AG04450 (cell line): ENCODE results near the gene KCNMA1. TPM values are rescaled to one million over a fixed set of nuclear protein-coding genes. Genes with fewer than 3 reads are reported as not detected.

Experiments
- CTCF ChIA-PET: fragments of 300-600, 350-600 bp; formaldehyde crosslinking; extraction: SDS; loops from one replicate; lab custom pipeline; 2022; ENCODE audit warnings: antibody characterized with exemption, inconsistent platforms; lab: Charles Lee
- POLR2A ChIA-PET: fragments of 350-600 bp; formaldehyde crosslinking; extraction: SDS; loops from one replicate; lab custom pipeline; 2021; ENCODE audit warnings: antibody characterized with exemption, inconsistent platforms; lab: Yijun Ruan, JAX
- DNase-seq: peaks from one replicate; pipeline ENCODE4 v3.0.0-alpha.2; 2011; ENCODE audit warnings: low read depth, low spot score
- H3K27ac ChIP-seq: one replicate; pipeline ENCODE4 v1.5.1; 2012; ENCODE audit warnings: low read depth, low read length, control low read depth
- H3K27me3 ChIP-seq: one replicate; pipeline ENCODE4 v1.6.0; 2012; ENCODE audit warnings: low read length; ENCODE audit not compliant: control insufficient read depth, insufficient read depth
- H3K4me3 ChIP-seq: 2 replicates; pipeline ENCODE4 v1.5.1; 2011; ENCODE audit warnings: mild to moderate bottlenecking, low read depth, low read length, control low read depth
- H3K9me3 ChIP-seq: 2 replicates; pipeline ENCODE4 v1.5.1; 2012; ENCODE audit warnings: low read length; ENCODE audit not compliant: control insufficient read depth, insufficient read depth
- CTCF ChIP-seq: IDR thresholded peaks from 2 replicates; pipeline ENCODE4 v1.5.1; 2011; ENCODE audit warnings: low read depth, low read length, control low read depth, inconsistent platforms
- polyA plus RNA-seq: library from polyadenylated mRNA; depleted of rRNA; stranded (reverse); fragments of >200 nt; gene quantifications from 2 replicates; pipeline ENCODE4 v1.2.3, GENCODE V29; 2011

The KCNMA1 gene
- polyA plus RNA-seq, 1 experiment, result 58.8 TPM

- Histone ChIP-seq H3K9me3 (no peaks in the 10 kb centered on the region), H3K27ac (no peak overlapping the region), H3K27me3 (no peaks in the 10 kb centered on the region), H3K4me3 (no peak overlapping the region)
- CTCF ChIA-PET, result interaction anchor here (1.0 to 2.0 kb wide), 3 partner anchors 14 to 240 kb away, joined by 4 to 9 read pairs (median 5); no protein-coding TSS in a partner anchor
- no peak for TF ChIP-seq CTCF
- POLR2A ChIA-PET, result no interaction called here
- no peak for DNase-seq
Measured at GRCh38 chr10:77188000-77188395, 449.6 kb downstream of the KCNMA1 start.

GRCh38 chr10:77187376-77187999, 450.1 kb downstream of the KCNMA1 start:
- no peak overlapping the region for H3K27ac ChIP-seq
- H3K4me3 ChIP-seq, result no peak overlapping the region
- ChIA-PET CTCF (interaction anchor here (0.7 to 2.0 kb wide), 4 partner anchors 14 to 532 kb away, joined by 3 to 9 read pairs (median 4); no protein-coding TSS in a partner anchor), POLR2A (no interaction called here)
- TF ChIP-seq CTCF, result no peak
- no peaks in the 10 kb centered on the region for H3K27me3 ChIP-seq
- DNase-seq, result no peak
- no peaks in the 10 kb centered on the region for H3K9me3 ChIP-seq

GRCh38 chr10:77186936-77187335, 450.7 kb downstream of the KCNMA1 start:
- ChIA-PET POLR2A (no interaction called here), CTCF (interaction anchor here (0.7 to 1.2 kb wide), 4 partner anchors 22 to 533 kb away, joined by 3 to 5 read pairs (median 4); no protein-coding TSS in a partner anchor)
- no peak for TF ChIP-seq CTCF
- Histone ChIP-seq H3K27ac (no peak overlapping the region), H3K4me3 (no peak overlapping the region), H3K9me3 (no peaks in the 10 kb centered on the region), H3K27me3 (no peaks in the 10 kb centered on the region)
- no peak for DNase-seq

- no peak for DNase-seq
- H3K27ac ChIP-seq, result no peak overlapping the region
Measured at GRCh38 chr10:77185696-77186095, 451.9 kb downstream of the KCNMA1 start.

More at GRCh38 chr10:77185696-77186095, 451.9 kb downstream of the KCNMA1 start:
- CTCF ChIA-PET, result interaction anchor here (0.8 kb wide), 1 partner anchor 20 kb away, joined by 3 read pairs; no protein-coding TSS in a partner anchor
- TF ChIP-seq CTCF, result no peak
- Histone ChIP-seq H3K27me3 (no peaks in the 10 kb centered on the region), H3K9me3 (no peaks in the 10 kb centered on the region), H3K4me3 (no peak overlapping the region)
- POLR2A ChIA-PET, result no interaction called here
